Measurements from ENCODE around the gene IGSF23.

Gene IGSF23, protein sequence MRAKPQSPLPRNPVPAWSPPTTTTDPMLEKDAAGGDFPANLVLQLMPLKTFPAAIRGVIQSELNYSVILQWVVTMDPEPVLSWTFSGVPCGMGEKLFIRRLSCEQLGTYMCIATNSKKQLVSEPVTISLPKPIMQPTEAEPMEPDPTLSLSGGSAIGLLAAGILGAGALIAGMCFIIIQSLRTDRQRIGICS

DNA sequence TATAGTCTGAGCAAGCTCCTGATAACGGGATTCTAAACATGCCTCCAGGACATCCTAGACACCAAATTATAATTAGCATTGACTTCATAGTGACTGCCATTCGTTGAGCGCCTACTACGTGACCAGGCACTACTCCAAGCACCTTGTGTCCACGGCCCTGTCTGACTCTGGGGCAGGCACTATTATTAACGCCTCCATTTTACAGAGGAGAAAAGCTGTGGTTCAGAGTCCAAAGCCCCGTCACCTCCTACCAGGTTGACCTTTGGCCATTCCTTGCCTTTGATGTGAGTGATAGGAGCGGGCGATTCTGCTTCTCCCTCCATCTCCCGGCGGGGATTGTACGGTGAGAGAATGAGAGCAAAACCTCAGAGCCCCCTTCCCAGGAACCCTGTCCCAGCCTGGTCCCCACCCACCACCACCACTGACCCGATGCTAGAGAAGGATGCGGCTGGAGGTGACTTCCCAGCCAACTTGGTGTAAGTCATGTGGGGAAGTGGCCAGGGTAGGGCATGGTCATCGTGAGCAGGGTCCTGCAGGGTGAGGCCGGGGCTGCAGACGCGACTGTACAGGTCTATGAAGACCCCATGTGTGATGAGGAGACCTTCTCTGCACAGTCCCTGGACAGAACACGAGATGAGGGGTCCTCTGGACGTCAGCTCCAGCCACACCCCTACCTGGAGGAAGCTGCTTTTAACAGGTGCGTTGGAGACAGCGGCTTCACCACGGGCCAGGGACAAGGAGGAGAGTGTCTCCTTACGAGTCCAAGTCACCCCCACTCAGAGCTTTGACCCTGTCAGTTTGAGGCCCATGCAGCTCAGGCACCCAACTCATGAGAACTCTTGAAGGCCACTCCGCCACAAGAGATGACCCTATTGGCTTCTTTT lies at the start of gene IGSF23:
Gene IGSF23, plus strand, starts transcription at position 269 of the 884 bp plus-strand sequence. Its CDS starts 83 bp downstream, at position 352.
- no peak for DNase-seq

DNA sequence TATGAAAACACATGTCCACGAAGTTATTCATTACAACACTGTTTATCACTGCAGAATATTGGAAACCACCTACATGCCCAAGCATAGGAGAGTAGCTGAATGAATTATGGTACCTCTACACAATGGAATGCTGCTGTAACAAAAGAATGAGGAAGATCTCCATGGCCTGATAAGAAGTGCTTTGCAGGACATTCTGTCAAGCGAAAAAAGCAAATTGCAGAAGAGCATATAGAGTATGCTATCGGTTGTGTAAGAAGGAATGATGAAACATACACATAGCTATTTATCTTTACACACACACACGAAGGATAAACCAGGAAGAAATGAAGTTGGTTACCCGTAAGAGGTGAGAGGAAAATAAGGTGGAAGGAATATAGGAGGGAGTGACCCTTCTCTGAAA lies 46.4 kb upstream of the IGSF23 start:
- no peak for DNase-seq

DNA sequence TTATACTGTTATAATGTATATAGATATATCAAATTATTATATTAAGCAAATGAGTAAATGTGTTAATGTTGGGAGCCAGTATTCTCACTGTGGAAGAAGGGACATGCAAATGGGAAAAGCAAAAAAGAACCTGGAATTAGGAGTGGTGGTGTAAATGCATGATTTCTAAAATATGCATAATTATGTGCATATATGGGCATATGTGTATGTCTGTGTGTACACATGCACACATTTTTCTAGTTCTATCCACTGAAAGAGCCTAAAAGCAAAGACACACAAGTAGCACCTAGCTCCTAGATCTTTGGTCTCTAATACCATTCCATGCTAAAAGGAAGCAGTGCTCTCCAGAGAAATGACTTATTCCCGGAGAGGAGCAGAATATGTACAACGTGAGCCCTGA lies 45.6 kb upstream of the IGSF23 start:
- no peak for DNase-seq

DNA sequence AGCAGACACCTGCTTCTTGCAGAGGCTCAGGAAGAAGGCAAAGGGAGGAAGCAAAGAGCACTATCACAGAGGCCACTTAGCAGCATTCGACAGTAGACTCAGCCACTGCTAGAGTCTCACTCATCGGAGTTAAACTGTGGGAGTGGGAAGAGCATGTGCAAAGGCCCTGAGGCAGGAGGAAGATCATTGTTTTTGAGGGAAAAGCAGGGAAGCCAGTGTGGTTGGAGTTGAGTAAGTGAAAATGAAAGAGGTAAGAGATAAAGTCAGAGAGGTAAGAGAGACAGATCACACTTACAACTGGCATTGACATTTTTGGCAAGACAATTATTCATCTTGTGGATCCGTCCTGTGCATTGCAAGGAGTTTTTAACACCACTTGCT lies 42.8 kb upstream of the IGSF23 start:
- no peak for DNase-seq

DNA sequence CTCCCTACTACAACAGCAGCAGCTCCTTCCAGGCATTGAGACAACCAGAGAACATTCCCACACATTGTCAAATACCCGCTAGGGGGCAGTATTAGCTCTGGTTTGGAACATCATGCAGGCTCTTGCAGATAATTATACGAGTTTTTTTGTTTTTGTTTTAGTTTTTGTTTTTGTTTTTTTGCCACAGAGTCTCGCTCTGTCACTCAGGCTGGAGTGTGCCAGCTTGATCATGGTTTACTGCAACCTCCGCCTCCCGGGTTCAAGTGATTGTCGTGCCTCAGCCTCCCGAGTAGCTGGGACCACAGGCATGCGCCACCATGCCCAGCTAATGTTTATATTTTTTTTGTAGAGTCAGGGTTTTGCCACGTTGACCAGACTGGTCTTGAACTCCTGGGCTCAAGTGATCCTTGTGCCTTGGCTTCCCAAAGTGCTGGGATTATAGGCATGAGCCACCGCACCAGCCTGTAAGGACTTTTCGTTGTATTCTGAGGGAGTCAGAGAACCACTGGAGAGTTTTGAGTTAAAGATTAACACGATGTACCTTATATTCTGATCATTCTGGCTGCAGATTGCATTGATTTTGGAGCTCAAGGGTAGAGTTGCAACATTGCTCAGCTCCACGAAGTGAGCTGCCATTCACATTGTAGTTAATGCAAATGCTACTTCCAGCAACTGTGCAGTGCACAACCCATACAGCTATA lies 42.2 kb upstream of the IGSF23 start:
- DNase-seq = peak; percentile 20 to 79

DNA sequence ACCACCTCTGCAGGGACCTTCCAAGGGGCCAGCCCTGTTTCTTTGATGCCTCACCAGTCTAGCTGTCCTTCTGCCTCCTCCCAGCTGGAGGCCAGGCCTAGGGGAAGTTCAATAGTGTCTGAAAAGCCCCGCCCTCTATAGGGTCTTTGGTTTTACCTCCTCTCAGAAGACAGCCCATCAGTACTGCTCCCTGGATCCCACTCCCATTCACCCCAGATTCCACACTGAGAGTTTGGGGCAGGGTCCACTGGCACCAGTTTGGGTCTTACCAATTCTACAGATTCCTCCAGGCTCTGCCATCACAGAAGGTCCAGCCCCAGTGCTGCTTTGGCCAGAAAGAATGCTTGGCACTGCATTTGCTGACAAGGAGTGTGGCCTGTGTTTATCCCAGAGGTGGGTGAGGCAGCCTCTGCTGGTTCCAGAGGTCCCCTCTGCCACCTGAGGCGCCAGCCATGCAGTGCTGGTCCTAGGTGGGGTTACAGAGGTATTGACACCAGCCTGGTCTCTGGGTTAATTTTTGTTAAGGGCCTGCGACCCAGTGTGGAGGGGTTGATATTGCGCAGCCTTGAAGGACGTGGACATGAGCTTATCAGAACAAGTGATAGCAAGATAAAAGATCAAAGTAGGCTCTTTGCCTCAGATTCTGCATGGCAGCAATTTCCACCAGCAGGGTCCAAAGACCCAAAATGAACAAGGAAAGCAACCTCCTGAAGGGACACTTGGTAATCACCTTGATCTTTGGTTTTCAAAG lies 41.4 kb upstream of the IGSF23 start:
- DNase-seq = no peak

DNA sequence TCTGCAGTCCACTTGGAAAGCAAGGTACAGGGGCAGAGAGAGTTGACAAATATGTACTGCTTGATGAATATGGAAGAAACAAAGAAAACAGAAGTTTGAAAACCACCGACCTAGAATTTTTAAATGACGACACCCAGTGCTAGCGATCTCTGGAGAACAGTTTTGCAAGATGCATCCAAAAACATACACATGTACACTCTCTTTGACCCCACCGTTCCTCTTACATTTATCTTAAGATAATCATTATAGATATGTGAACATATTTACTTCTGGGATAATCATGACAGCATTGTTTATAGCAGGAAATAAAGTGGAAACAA lies 40.8 kb upstream of the IGSF23 start:
- no peak for DNase-seq

DNA sequence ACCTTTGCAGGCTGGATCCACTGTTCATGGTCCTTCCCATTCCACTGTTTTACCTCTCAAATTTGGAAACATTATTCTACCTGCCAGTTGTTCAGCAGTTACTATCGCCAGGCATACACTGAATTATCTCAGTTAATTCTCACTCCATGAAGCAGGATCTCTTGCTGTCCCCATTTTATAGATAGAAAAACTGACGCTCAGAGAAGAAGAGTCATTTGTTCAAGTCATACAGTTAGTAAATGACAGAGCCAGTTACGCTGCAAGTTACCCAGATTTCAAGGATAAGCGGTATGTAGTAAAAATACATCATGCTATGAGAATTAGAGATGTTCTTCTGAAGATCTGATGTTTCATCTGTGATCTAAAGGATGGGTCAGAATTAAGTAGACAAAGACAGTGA lies 40.2 kb upstream of the IGSF23 start:
- DNase-seq = no peak

DNA sequence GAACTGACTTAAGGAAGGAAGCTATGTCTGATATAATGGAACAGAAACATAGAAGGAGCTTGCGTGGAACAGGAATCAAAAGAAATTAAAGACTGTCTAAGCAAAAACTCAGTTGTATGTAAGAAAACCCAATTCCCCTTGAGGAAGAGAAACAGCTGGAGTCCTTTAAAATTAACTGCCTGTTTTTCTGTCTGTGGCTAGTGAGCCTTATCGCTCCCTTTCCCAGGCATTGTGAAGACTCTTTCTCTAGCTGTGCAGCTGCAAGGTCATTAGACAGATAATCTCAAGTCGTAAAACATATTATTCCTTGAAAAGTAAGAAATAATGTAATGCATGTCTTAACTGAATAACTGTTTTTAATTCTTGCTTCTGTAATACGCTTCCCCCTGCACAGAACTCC lies 39.7 kb upstream of the IGSF23 start:
- DNase-seq = no peak

DNA sequence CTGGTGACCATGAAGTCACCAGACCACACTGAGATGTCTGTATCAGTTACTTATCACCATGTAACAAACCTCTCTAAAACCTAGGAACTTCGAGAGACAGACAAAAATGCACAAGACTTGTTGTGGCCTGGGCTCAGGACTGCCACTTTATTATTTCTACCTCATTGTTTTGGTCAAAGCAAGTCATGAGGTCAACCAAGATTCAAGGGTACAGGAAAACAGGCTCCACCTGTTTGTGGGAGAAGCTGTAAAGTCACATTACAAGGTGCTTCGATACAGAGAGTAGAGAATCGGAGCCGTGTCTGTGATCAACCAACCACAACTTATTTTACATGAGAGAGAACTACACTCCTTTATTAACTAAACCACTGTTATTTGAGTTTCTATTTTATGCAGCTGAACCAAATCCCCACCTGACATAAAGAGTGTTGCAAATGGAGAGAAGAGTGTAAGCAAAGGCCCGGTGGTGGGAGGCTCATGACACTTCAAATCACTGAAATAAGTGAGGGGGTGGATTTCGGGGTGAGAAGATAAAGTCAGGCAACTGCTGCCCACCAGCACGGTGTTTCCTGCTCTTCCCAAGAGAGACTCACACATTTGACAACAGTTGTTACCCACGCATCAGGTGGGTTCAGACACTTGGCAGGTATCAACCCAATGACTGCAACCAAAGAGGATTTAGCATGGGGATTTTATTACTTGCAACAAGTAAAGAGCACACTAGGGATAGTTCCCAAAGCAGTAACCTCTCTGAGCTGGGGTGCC lies 39.0 kb upstream of the IGSF23 start:
- DNase-seq = no peak

DNA sequence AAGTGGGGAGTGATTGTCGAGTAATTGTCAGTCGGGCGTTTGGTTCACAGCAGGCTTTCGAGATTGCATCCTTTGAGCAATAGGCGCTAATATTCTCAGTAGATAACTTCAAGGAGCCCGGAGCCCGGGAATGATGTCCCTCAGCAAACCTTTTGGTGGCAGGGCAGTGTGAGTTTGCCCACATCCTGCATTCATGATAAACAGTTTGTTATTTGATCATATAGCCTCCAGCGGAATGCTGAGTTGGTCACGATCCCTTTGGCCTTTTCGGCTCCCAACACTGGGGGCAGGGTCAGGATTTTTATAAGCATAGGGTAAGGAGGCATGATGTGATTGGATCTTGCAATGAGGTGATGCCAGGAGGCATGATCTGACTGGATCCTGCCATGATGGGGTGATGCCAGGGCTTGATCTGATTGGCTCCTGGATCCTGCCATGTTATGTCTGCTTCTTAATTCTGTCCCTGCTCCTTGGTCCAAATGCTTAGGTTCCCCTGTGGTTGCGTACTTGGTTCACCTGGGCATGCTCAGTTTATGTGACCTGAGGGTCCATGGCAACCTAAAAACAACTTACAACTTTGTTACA lies 38.2 kb upstream of the IGSF23 start:
- DNase-seq = no peak

DNA sequence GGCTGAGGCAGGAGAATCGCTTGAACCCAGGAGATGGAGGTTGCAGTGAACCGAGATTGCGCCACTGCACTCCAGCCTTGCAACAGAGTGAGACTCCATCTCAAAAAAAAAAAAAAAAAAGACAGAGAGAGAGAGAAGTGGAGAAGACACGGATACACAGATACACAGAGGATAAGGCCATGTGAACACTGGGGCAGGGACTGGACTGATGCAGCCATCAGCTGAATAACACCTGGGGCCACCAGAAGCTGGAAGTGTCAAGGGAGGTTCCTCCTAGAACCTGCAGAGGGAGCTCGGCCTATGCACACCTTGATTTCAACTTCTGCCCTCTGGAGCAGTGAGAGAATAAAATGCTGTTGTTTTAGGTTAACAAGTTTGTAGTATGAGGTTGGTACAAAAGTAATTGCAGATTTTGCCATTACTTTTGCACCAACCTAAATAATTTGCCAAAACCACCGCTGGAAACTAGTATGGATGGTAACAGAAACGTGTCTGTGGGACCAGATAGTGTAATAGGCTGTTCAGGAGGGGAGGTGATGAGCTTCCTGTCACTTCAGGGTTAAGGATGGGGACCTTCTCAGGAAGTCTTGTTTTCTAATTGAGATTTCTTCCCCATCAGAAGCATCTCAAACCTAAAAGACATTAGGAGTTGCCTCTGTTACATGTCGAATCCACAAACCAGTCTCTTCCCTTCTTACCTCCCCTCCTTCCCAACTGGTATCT lies 36.4 kb upstream of the IGSF23 start:
- peak in 1 of 2 experiments; percentile 15 for DNase-seq

DNA sequence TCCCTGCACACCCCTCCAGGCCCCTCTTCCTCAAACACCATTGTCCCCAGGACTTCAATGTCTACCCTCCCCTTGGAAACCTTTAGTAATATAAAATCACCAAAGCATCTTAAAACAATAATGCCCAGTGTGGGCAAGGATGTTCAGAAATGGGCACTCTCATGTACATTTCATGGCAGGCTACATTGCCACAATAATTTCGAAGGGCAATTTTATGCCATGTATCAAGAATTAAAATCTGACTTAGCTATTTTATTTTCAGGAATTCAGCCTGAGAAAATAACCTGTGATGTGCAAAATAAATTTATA lies 35.8 kb upstream of the IGSF23 start:
- no peak for DNase-seq

DNA sequence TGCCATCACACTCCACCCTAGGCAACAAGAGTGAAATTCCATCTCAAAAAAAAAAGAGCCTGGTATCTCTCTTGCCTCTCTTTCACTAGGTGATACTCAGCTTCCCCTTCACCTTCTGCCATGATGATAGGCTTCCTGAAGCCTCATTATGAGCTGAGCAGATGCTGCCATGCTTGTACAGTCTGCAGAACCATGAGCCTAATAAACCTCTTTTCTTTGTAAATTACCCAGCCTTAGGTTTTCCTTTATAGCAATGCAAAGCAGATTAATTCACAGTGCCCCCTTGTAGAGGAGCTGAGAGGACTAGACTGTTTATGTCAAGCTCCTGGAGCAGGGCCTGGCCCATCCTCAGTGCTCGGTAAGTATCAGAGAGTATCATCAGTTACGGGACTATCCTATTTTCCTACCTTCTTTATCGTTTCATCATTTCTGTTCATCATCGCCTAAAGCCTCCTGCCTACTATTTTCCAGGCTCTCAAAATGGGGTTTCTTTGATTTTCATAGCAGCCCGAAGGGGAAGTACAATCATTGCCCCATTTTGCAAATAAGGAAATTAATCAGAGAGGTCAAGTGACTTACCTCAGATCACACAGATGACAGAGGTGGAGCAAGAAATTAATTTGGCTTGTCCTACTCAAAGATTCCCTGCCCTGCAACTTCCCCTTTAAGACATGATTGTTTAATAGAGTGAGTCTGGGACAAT lies 33.5 kb upstream of the IGSF23 start:
- no peak for DNase-seq

DNA sequence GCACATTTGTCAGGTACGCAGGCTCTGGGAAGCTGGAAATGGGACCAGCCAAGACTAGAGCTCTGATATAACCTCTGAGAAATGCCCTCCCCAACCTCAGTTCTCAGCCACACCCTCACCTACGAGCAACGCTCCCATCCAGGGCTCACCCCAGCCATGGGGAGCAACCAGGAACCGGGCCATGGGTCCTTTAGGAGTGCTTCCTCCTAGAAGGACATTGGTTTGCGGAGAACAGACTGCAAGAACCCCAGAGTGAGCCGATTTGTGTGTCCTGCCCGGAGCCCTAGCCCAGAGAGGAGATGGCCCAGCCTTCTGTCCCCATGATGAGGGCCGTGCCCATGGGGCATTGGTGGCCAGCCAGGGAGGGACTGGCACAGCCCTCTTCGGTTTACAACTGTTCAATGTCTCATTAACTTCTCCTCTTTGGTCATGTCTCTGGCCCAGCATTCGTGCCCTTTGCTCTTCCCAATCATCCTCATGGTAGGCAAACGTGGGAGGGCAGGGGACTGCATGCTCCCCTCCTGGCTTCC lies 32.9 kb upstream of the IGSF23 start:
- DNase-seq = no peak

DNA sequence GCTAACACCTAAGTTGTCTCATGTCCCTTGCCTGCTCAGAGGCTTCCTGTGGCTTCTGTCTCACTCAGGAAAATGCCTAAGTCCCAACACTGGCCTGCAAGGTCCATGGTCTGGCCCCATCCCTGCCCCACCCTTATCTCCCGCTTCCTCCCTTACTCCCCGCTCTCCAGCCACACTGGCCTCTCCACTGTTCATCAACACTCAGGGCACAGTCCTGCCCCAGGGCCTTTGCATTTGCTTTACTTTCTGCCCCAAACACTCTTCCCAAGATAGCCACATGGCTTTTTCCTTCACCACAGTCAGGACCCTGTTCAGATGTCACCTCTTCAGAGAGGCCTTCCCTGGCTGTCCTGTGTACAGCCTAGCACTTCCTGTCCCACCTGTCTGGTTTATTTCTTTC lies 32.1 kb upstream of the IGSF23 start:
- DNase-seq = no peak

DNA sequence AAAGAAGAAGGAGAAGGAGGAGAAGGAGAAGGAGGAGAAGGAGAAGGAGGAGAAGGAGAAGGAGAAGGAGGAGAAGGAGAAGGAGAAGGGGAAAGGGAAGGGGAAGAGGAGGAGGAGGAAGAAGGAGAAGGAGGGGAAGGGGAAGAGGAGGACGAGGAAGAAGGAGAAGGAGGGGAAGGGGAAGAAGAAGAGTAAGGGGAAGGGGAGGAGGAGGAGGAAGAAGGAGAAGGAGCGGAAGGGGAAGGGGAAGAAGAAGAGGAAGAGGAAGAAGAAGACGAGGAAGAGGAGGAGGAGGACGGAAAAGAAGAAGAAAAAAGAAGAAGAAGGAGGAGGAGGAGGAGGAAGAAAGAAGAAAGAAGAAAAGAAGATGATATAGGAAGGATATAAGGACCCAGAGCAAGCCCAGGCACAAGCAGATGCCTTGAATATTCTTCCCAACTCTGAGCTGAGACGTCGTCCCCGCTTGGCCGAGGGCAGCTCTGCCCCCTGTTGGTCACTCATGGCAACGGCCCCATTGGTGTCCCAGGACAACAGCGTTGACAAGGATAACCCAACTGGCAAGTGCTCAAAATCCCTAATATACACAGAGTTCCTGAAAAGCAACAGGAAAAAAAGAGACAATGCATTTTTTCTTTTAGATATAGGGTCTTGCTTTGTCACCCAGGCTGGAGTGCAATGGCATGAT lies 30.6 kb upstream of the IGSF23 start:
- DNase-seq = peak in 1 of 2 experiments; percentile 7

DNA sequence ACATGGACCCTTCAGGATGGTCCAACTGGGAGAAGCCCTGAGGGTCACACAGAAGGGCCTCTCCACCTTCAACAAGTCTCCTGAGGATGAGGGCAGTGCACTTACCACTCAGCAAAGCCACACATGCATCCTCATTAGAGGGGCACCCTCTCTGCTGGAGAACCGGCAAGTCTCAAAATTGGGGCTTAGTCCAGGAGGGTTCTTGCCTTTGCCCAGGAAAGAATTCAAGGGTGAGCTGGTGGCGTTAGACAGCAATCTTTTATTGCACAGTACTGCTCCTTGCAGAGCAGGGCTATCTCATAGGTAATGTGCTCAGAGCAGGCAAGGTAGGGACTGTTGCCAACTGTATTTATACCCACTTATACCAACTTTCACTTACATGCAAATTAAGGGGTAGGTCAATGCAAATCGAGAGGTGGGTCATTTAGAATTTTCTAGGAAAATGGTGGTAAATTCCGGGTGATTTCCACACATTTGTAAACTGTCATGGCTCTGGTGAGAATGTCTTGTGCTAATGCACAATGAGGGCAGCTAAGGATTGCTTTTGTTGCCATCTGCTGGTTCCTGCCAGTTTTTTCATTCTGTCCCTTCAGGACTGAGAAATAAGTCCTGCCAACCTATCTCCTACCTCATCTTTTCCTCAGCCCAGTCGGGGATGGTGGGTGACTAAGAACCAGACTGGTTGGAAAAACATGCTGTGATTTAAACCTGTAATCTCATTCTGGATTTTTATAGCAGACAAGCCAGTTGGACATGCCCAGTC lies 27.8 kb upstream of the IGSF23 start:
- no peak for DNase-seq
